Erythroblast (primary cell): ENCODE results near the gene AFAP1L1.

Experiments used
- GATA1 ChIP-seq: IDR thresholded peaks from 2 replicates; pipeline ENCODE4 v1.6.1; 2011; ENCODE audit warnings: low read depth, mild to moderate bottlenecking, control low read depth, low read length, moderate library complexity
- POLR2A ChIP-seq: IDR thresholded peaks from 2 replicates; pipeline ENCODE4 v1.6.1; 2011; ENCODE audit warnings: mild to moderate bottlenecking, low read length

- TF ChIP-seq POLR2A, result no peak
- TF ChIP-seq GATA1, result no peak
Observed at GRCh38 chr5:149268928-149269557, 2.6 kb upstream of the AFAP1L1 start.
